Measurements from ENCODE around the gene LRRC42.

LRRC42 gene

DNA sequence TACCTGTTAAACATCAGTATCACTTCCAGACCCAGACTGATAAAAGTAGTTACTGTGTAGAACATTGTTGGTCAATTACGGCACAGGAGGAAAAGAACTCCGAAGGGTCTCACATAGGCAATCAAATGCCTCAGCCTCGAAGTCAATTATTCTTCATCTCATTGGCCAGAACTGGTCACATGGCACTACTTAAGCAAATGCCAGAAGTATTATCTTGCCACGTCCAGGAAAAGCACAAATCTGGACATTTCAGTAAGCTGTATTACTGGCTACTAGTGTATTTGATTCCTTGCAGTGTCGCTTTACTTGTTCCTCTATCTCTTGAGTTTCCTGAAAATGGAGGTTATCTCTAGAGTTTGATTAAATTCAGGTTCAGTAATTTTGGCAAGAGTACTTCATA lies 27.8 kb upstream of the LRRC42 start:
- no peaks in the 10 kb centered on the region for H3K9me3 ChIP-seq (ENCODE audit: control insufficient read depth, low read length)
- no peak for DNase-seq (ENCODE audit: low read depth)
- H3K4me1 ChIP-seq (ENCODE audit: control insufficient read depth, insufficient read depth, low read length), result no peaks in the 10 kb centered on the region
- no peak overlapping the region for H3K4me3 ChIP-seq (ENCODE audit: low read length)
- no peaks in the 10 kb centered on the region for H3K27me3 ChIP-seq (replicated peaks; ENCODE audit: control insufficient read depth, insufficient read depth, low read length)
- H3K9ac ChIP-seq (ENCODE audit: low read length), result no peak overlapping the region
- H3K36me3 ChIP-seq (ENCODE audit: control insufficient read depth, insufficient read depth, low read length, severe bottlenecking), result peaks cover 21% of the 10 kb centered on the region

GRCh38 chr1:53919675-53920066 lies 26.5 kb upstream of the LRRC42 start:
- no peak overlapping the region for H3K9ac ChIP-seq (ENCODE audit: low read length)
- H3K9me3 ChIP-seq (ENCODE audit: control insufficient read depth, low read length), result no peaks in the 10 kb centered on the region
- no peak overlapping the region for H3K4me3 ChIP-seq (ENCODE audit: low read length)
- peak; percentile 37 for DNase-seq (ENCODE audit: low read depth)
- no peaks in the 10 kb centered on the region for H3K4me1 ChIP-seq (ENCODE audit: control insufficient read depth, insufficient read depth, low read length)
- H3K27me3 ChIP-seq (replicated peaks; ENCODE audit: control insufficient read depth, insufficient read depth, low read length), result no peaks in the 10 kb centered on the region
- peaks cover 26% of the 10 kb centered on the region for H3K36me3 ChIP-seq (ENCODE audit: control insufficient read depth, insufficient read depth, low read length, severe bottlenecking)

GRCh38 chr1:53927376-53927881 lies 18.7 kb upstream of the LRRC42 start:
- H3K27me3 ChIP-seq (replicated peaks; ENCODE audit: control insufficient read depth, insufficient read depth, low read length), result no peaks in the 10 kb centered on the region
- H3K9me3 ChIP-seq (ENCODE audit: control insufficient read depth, low read length), result peaks cover 12% of the 10 kb centered on the region
- H3K4me3 ChIP-seq (ENCODE audit: low read length), result no peak overlapping the region
- H3K36me3 ChIP-seq (ENCODE audit: control insufficient read depth, insufficient read depth, low read length, severe bottlenecking), result peaks cover 41% of the 10 kb centered on the region
- no peak overlapping the region for H3K9ac ChIP-seq (ENCODE audit: low read length)
- H3K4me1 ChIP-seq (ENCODE audit: control insufficient read depth, insufficient read depth, low read length), result no peaks in the 10 kb centered on the region
- no peak for DNase-seq (ENCODE audit: low read depth)

GRCh38 chr1:53929246-53929960 lies 16.7 kb upstream of the LRRC42 start:
- no peaks in the 10 kb centered on the region for H3K4me1 ChIP-seq (ENCODE audit: control insufficient read depth, insufficient read depth, low read length)
- no peak overlapping the region for H3K4me3 ChIP-seq (ENCODE audit: low read length)
- peaks cover 23% of the 10 kb centered on the region for H3K9me3 ChIP-seq (ENCODE audit: control insufficient read depth, low read length)
- no peak overlapping the region for H3K9ac ChIP-seq (ENCODE audit: low read length)
- no peaks in the 10 kb centered on the region for H3K27me3 ChIP-seq (replicated peaks; ENCODE audit: control insufficient read depth, insufficient read depth, low read length)
- H3K36me3 ChIP-seq (ENCODE audit: control insufficient read depth, insufficient read depth, low read length, severe bottlenecking), result peaks cover 27% of the 10 kb centered on the region
- peak; percentile 71 for DNase-seq (ENCODE audit: low read depth)

DNA sequence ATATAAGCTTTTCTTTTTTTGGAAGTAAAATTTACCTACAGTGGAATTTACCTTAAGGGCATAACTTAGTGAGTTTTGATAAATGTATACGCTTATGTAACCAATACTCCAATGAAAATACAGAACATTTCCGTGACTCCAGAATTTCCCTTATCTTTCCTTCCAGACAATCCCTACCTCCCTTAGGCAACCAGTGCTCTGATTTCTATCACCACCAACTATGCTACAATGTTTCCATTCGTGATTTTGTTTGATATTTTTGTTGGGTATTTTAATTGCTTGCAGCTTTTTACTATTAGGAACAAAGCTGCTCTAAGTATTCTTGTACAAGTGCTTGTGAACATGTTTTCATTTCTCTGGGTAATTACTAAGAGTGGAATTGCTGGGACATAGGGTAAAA lies 15.2 kb upstream of the LRRC42 start:
- H3K4me1 ChIP-seq (ENCODE audit: control insufficient read depth, insufficient read depth, low read length), result no peaks in the 10 kb centered on the region
- DNase-seq (ENCODE audit: low read depth), result no peak
- H3K9ac ChIP-seq (ENCODE audit: low read length), result no peak overlapping the region
- no peak overlapping the region for H3K4me3 ChIP-seq (ENCODE audit: low read length)
- H3K9me3 ChIP-seq (ENCODE audit: control insufficient read depth, low read length), result peaks cover 31% of the 10 kb centered on the region
- peaks cover 32% of the 10 kb centered on the region for H3K36me3 ChIP-seq (ENCODE audit: control insufficient read depth, insufficient read depth, low read length, severe bottlenecking)
- H3K27me3 ChIP-seq (replicated peaks; ENCODE audit: control insufficient read depth, insufficient read depth, low read length), result no peaks in the 10 kb centered on the region

- no peak overlapping the region for H3K4me3 ChIP-seq (ENCODE audit: low read length)
- H3K36me3 ChIP-seq (ENCODE audit: control insufficient read depth, insufficient read depth, low read length, severe bottlenecking), result peaks cover 32% of the 10 kb centered on the region
- no peak overlapping the region for H3K9ac ChIP-seq (ENCODE audit: low read length)
- DNase-seq (ENCODE audit: low read depth), result no peak
- peaks cover 31% of the 10 kb centered on the region for H3K9me3 ChIP-seq (ENCODE audit: control insufficient read depth, low read length)
- no peaks in the 10 kb centered on the region for H3K27me3 ChIP-seq (replicated peaks; ENCODE audit: control insufficient read depth, insufficient read depth, low read length)
- no peaks in the 10 kb centered on the region for H3K4me1 ChIP-seq (ENCODE audit: control insufficient read depth, insufficient read depth, low read length)
Measured at GRCh38 chr1:53931523-53931922, 14.6 kb upstream of the LRRC42 start.

DNA sequence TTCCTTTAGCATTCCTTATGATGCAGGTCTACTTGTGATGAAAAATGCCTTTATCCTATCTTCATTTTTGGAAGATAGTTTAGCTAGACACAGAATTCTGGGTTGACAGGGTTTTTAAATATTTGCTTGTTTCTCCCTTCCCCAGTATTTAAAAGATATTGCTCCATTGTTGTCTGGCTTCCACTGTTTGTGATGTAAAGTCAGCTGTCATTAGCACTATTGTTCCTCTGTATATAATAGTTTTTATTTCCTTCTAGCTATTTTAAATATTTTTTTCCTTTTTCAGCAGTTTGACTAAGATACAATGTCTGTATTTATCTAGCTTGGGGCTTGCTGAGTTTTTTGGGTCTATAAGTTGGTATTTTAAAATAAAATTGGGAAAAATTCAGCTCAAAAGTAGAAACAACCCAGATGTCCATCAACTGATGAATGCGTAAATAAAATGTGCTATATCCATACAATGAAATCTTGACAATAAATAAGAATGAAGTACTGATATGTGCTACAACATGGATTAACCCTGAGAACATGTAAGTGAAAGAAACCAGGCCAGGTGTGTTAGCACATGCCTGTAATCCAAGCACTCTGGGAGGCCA lies 11.9 kb upstream of the LRRC42 start:
- no peak overlapping the region for H3K9ac ChIP-seq (ENCODE audit: low read length)
- no peaks in the 10 kb centered on the region for H3K27me3 ChIP-seq (replicated peaks; ENCODE audit: control insufficient read depth, insufficient read depth, low read length)
- H3K9me3 ChIP-seq (ENCODE audit: control insufficient read depth, low read length), result peaks cover 31% of the 10 kb centered on the region
- H3K36me3 ChIP-seq (ENCODE audit: control insufficient read depth, insufficient read depth, low read length, severe bottlenecking), result peaks cover 8% of the 10 kb centered on the region
- no peak overlapping the region for H3K4me3 ChIP-seq (ENCODE audit: low read length)
- DNase-seq (ENCODE audit: low read depth), result no peak
- H3K4me1 ChIP-seq (ENCODE audit: control insufficient read depth, insufficient read depth, low read length), result peaks cover 9% of the 10 kb centered on the region

- H3K4me3 ChIP-seq (ENCODE audit: low read length), result no peak overlapping the region
- H3K36me3 ChIP-seq (ENCODE audit: control insufficient read depth, insufficient read depth, low read length, severe bottlenecking), result peaks cover 5% of the 10 kb centered on the region
- no peak for DNase-seq (ENCODE audit: low read depth)
- H3K9me3 ChIP-seq (ENCODE audit: control insufficient read depth, low read length), result peaks cover 28% of the 10 kb centered on the region
- H3K9ac ChIP-seq (ENCODE audit: low read length), result no peak overlapping the region
- peaks cover 9% of the 10 kb centered on the region for H3K4me1 ChIP-seq (ENCODE audit: control insufficient read depth, insufficient read depth, low read length)
- H3K27me3 ChIP-seq (replicated peaks; ENCODE audit: control insufficient read depth, insufficient read depth, low read length), result no peaks in the 10 kb centered on the region
Measured at GRCh38 chr1:53936430-53936829, 9.7 kb upstream of the LRRC42 start.

GRCh38 chr1:53938136-53938830 lies 7.9 kb upstream of the LRRC42 start:
- peaks cover 14% of the 10 kb centered on the region for H3K9me3 ChIP-seq (ENCODE audit: control insufficient read depth, low read length)
- no peaks in the 10 kb centered on the region for H3K27me3 ChIP-seq (replicated peaks; ENCODE audit: control insufficient read depth, insufficient read depth, low read length)
- H3K4me1 ChIP-seq (ENCODE audit: control insufficient read depth, insufficient read depth, low read length), result peaks cover 9% of the 10 kb centered on the region
- H3K36me3 ChIP-seq (ENCODE audit: control insufficient read depth, insufficient read depth, low read length, severe bottlenecking), result peaks cover 5% of the 10 kb centered on the region
- no peak overlapping the region for H3K4me3 ChIP-seq (ENCODE audit: low read length)
- no peak overlapping the region for H3K9ac ChIP-seq (ENCODE audit: low read length)
- no peak for DNase-seq (ENCODE audit: low read depth)

DNA sequence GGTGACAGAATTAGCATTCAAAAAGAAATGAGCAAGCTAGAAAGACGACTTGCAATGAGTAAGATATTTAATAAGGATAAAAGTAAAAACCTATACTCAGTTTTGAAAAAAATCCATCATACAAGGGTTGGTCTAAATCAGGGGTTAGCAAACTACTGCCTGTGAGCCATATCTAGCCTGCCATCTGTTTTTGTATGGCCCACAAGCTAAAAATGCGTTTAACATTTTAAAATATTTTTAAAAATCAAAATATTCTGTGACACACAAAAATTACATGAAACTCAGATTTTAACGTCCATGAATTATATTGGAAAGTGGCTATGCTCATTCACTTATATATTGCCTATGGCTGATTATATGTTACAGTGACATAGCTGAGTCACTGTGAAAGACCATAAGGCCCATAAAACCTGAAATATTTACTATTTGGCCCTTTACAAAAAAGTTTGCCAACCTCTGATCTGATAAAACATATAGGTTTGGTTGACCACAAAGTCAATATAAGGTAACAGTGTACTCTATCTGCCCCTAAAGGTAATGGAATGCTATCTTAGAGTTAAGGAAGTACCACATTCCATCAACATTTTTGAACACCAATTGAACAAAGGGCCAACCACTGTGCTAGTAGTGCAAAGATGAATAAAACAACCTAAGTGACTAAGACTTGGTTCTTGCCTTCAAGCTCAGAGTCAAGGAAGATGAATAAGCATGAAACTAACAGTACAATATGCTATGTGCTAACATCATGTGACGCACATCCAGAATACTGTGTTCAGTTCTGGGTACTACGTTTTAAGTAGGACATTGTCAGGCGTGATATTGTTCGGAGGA lies 3.8 kb upstream of the LRRC42 start:
- no peak for DNase-seq (ENCODE audit: low read depth)
- no peak overlapping the region for H3K9ac ChIP-seq (ENCODE audit: low read length)
- no peaks in the 10 kb centered on the region for H3K9me3 ChIP-seq (ENCODE audit: control insufficient read depth, low read length)
- H3K27me3 ChIP-seq (replicated peaks; ENCODE audit: control insufficient read depth, insufficient read depth, low read length), result no peaks in the 10 kb centered on the region
- H3K36me3 ChIP-seq (ENCODE audit: control insufficient read depth, insufficient read depth, low read length, severe bottlenecking), result no peaks in the 10 kb centered on the region
- H3K4me3 ChIP-seq (ENCODE audit: low read length), result no peak overlapping the region
- H3K4me1 ChIP-seq (ENCODE audit: control insufficient read depth, insufficient read depth, low read length), result peaks cover 23% of the 10 kb centered on the region

- H3K4me1 ChIP-seq (ENCODE audit: control insufficient read depth, insufficient read depth, low read length), result peaks cover 25% of the 10 kb centered on the region
Measured at GRCh38 chr1:53943090-53943489, 3.1 kb upstream of the LRRC42 start.

More at GRCh38 chr1:53943090-53943489, 3.1 kb upstream of the LRRC42 start:
- Histone ChIP-seq H3K36me3 (ENCODE audit: control insufficient read depth, insufficient read depth, low read length, severe bottlenecking) (no peaks in the 10 kb centered on the region), H3K4me3 (ENCODE audit: low read length) (no peak overlapping the region), H3K9me3 (ENCODE audit: control insufficient read depth, low read length) (no peaks in the 10 kb centered on the region), H3K9ac (ENCODE audit: low read length) (no peak overlapping the region), H3K27me3 (replicated peaks; ENCODE audit: control insufficient read depth, insufficient read depth, low read length) (no peaks in the 10 kb centered on the region)
- DNase-seq (ENCODE audit: low read depth), result no peak
